Kidney epithelial cell (primary cell): Measurements from ENCODE around the gene SMARCC1. TPM values are rescaled to one million over a fixed set of nuclear protein-coding genes. Genes with fewer than 3 reads are reported as not detected.

Experiments used
- DNase-seq: peaks from one replicate; pipeline ENCODE4 v3.0.0-alpha.2; 2010; ENCODE audit warnings: low read depth
- H3K27me3 ChIP-seq: 2 replicates; pipeline ENCODE4 v1.6.0; 2011; ENCODE audit warnings: low read length; ENCODE audit not compliant: control insufficient read depth, insufficient read depth
- H3K36me3 ChIP-seq: 2 replicates; pipeline ENCODE4 v1.5.1; 2011; ENCODE audit warnings: low read length; ENCODE audit not compliant: control insufficient read depth, insufficient read depth
- H3K4me3 ChIP-seq: 2 replicates; pipeline ENCODE4 v1.5.1; 2011; ENCODE audit warnings: low read depth, mild to moderate bottlenecking, control low read depth, low read length
- total RNA-seq: library from RNA; depleted of rRNA; stranded (reverse); fragments of >200 nt; gene quantifications from 2 replicates; pipeline ENCODE4 v1.2.3, GENCODE V29; 2015
- TF ChIP-seq, protein P1 (sequence below): IDR thresholded peaks from 2 replicates; pipeline ENCODE4 v1.5.1; 2011; ENCODE audit warnings: mild to moderate bottlenecking, moderate library complexity, low read length, control low read depth, inconsistent platforms; ENCODE audit not compliant: insufficient read depth, poor library complexity, severe bottlenecking

Gene SMARCC1
- total RNA-seq, 1 donor from 2014 or later, result 94.0 TPM

DNA sequence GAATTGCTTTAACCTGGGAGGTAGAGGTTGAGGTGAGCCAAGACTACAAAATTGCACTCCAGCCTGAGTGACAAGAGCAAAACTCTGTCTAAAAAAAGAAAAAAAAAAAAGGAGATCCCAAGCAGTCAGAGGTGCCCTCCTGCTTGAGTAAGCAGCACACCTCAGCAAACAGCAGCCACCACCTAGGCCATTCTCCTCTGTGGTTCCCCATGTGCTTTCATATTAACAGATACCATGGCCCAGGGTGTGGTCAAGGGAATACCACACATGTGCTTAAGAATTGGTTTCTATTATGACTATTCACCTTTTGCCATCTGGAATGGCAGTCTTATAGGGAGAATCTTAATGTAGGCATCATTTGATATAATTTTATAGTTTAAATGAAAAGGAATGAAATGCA is 178.4 kb downstream of the SMARCC1 start:
- Histone ChIP-seq H3K36me3 (no peaks in the 10 kb centered on the region), H3K27me3 (no peaks in the 10 kb centered on the region), H3K4me3 (no peak overlapping the region)
- TF ChIP-seq, protein P1, sequence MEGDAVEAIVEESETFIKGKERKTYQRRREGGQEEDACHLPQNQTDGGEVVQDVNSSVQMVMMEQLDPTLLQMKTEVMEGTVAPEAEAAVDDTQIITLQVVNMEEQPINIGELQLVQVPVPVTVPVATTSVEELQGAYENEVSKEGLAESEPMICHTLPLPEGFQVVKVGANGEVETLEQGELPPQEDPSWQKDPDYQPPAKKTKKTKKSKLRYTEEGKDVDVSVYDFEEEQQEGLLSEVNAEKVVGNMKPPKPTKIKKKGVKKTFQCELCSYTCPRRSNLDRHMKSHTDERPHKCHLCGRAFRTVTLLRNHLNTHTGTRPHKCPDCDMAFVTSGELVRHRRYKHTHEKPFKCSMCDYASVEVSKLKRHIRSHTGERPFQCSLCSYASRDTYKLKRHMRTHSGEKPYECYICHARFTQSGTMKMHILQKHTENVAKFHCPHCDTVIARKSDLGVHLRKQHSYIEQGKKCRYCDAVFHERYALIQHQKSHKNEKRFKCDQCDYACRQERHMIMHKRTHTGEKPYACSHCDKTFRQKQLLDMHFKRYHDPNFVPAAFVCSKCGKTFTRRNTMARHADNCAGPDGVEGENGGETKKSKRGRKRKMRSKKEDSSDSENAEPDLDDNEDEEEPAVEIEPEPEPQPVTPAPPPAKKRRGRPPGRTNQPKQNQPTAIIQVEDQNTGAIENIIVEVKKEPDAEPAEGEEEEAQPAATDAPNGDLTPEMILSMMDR, result no peak
- no peak for DNase-seq

DNA sequence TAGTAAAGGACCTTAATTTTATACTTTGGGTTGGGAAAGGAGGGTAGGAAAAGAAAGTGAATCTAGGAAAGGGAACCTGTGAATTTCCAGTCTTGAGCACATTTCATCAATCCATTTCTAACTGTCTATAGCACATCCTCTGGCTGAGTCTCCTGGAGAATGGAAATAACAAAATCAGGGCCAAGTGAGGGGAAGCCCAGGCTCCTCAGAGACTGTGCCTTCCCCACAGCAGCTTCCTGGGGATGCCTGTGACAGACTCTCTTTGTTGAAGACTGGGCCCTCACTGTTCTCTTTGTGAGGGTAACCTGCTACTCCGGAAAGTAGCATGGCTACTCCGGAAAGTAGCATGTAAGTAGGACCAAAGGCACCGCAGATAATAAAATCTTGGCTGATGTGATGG is 180.4 kb downstream of the SMARCC1 start:
- TF ChIP-seq, protein P1, result no peak
- no peak for DNase-seq
- no peak overlapping the region for H3K4me3 ChIP-seq
- H3K27me3 ChIP-seq, result no peaks in the 10 kb centered on the region
- H3K36me3 ChIP-seq, result no peaks in the 10 kb centered on the region

DNA sequence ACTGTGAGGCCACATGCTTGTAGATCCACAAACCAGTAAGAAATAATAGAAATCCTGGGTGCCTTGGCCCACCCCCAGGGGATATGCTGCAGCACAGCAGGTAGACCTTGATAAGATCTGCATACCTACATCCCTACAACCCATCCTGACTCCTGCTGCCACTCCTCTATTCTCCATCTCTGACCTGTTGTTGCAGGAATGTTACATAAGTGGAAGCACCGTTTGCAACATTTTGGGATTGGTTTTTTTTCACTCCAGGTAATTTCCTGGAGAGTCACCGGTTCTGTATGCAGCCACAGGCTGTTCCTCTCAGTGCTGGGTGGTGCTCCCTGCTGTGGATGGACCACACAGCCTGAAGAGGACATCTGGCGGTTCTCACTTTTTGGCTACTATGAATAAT is 186.9 kb downstream of the SMARCC1 start:
- no peak overlapping the region for H3K4me3 ChIP-seq
- H3K27me3 ChIP-seq, result no peaks in the 10 kb centered on the region
- TF ChIP-seq, protein P1, result no peak
- H3K36me3 ChIP-seq, result no peaks in the 10 kb centered on the region
- no peak for DNase-seq

DNA sequence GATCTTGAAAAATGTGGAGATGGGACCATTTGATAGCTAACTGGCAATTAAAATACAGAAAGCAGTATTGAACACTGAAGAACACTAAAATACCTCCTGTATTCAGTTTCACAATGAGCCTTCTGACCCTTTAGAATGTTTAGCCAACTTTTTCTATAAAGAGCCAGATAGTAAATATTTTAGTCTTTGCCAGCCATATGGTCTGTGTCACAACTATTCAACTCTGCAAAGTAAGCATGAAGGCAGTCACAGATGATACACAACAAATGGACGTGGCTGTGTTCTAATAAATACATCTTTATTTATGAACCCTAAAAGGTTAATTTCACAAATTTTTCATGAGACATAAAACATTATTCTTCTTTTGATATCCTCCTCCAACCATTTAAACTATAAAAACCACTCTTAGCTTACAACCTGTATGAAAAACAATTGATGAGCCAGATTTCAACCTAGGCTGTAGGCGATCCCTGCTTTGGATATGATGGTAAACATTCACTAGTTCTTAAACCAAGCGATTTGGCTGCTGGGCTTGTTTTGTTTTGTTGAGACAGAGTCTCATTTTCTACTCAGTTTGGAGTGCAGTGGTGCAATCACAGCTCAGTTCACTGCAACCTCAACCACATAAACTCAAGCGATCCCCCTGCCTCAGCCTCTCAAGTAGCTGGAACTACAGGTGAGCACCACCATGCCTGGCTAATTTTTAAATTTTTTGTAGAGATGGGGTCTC is 189.5 kb downstream of the SMARCC1 start:
- Histone ChIP-seq H3K27me3 (no peaks in the 10 kb centered on the region), H3K4me3 (no peak overlapping the region), H3K36me3 (peaks cover 2% of the 10 kb centered on the region)
- TF ChIP-seq, protein P1, result no peak
- no peak for DNase-seq

DNA sequence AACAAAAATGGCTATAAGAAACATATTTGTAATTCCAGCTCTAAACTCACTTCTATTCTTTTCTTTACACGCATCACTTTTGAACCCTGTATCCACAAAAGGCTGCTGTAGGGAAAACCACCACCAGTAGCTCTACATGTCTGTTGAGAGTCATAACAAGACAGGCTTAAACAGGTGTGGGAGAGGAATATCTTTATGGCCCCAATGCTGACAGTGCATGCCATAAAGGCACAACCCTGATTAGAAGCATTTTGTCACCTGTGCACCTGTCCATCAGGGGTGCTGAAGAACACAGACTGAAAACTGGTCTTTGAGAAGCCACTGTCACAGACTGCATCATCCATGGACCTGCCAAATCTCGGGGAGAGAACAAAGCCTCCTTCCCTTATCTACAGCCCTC is 191.5 kb downstream of the SMARCC1 start:
- TF ChIP-seq, protein P1, result no peak
- no peak overlapping the region for H3K4me3 ChIP-seq
- DNase-seq, result no peak
- no peaks in the 10 kb centered on the region for H3K27me3 ChIP-seq
- H3K36me3 ChIP-seq, result peaks cover 2% of the 10 kb centered on the region

DNA sequence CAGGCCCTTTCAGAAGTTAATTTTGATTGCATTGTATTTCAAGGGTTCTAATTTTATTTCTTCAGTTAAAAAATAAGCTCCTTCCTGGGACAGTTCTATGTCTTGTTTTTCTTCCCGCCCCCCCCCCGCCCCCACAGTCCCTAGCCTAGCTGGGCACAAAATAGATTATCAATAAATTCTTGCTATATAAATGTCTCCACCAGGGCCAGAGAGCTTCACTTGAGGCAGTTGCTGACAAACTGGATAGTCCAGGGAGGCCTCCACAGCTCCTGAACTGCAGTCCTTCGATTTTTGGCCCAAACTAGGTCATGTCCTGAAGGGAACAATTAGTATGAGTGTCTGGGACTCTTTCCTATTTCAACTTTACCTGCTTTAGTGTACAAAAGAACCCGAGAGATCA is 193.1 kb downstream of the SMARCC1 start:
- DNase-seq, result no peak
- Histone ChIP-seq H3K27me3 (no peaks in the 10 kb centered on the region), H3K36me3 (peaks cover 2% of the 10 kb centered on the region), H3K4me3 (no peak overlapping the region)
- TF ChIP-seq, protein P1, result no peak
